Peyer's patch (tissue), 4 donors: ENCODE results near the gene LARGE2. TPM values are rescaled to one million over a fixed set of nuclear protein-coding genes. Genes with fewer than 3 reads are reported as not detected.
A peak's percentile ranks its signal among the peaks of the same experiment; 100 is the strongest.

Experiments
- DNase-seq, 3 donors: peaks; one replicate each; pipeline ENCODE4 v3.0.0-alpha.2; 2017 to 2019
- H3K27ac ChIP-seq, 4 donors: fragments of 200-600 bp; sonication (generic); one replicate each; pipeline ENCODE4 v1.5.1; 2016 to 2019
- H3K27me3 ChIP-seq, 2 donors: fragments of 200-600 bp; sonication (generic); one replicate each; pipeline ENCODE4 v1.5.1; 2019
- H3K36me3 ChIP-seq, 3 donors: fragments of 200-600 bp; sonication (generic); one replicate each; pipeline ENCODE4 v1.5.1; 2016 to 2019
- H3K4me1 ChIP-seq, 4 donors: fragments of 200-600 bp; sonication (generic); one replicate each; pipeline ENCODE4 v1.5.1; 2016 to 2019
- H3K4me3 ChIP-seq, 4 donors: fragments of 200-600 bp; sonication (generic); 1 replicate in 3 of 4; 2 replicates in 1 of 4; pipeline ENCODE4 v1.5.1; 2016 to 2019; ENCODE audit warnings: mild to moderate bottlenecking in 1 of 4
- H3K9me3 ChIP-seq, 4 donors: fragments of 200-600 bp; sonication (generic); one replicate each; pipeline ENCODE4 v1.5.1; 2016 to 2019; ENCODE audit warnings: mild to moderate bottlenecking in 1 of 4
- POLR2A ChIP-seq, 2 donors: fragments of 450-650 bp; IDR thresholded peaks; one replicate each; pipeline ENCODE4 v1.5.1; 2017; ENCODE audit warnings: antibody characterized with exemption in 2 of 2, mild to moderate bottlenecking in 2 of 2, moderate library complexity in 2 of 2
- total RNA-seq, 4 donors: library from RNA; depleted of rRNA; stranded (reverse); fragments of >200 nt; gene quantifications; one replicate each; pipeline ENCODE4 v1.1.0, GENCODE V29; 2016
- TF ChIP-seq, protein P1 (sequence below), 6 experiments: fragments of 450-650 bp in 4 of 6; fragments of 200-600 bp in 2 of 6; sonication (generic) in 1 of 6; IDR thresholded peaks; one replicate each; pipeline ENCODE4 v1.5.1; 2017 to 2019; ENCODE audit warnings: antibody characterized with exemption in 6 of 6, mild to moderate bottlenecking in 3 of 6, moderate library complexity in 1 of 6

The LARGE2 gene
- total RNA-seq, 4 donors from 2014 or later = 0.83 to 1.6 (median 1.2) TPM; not detected in 1

DNA sequence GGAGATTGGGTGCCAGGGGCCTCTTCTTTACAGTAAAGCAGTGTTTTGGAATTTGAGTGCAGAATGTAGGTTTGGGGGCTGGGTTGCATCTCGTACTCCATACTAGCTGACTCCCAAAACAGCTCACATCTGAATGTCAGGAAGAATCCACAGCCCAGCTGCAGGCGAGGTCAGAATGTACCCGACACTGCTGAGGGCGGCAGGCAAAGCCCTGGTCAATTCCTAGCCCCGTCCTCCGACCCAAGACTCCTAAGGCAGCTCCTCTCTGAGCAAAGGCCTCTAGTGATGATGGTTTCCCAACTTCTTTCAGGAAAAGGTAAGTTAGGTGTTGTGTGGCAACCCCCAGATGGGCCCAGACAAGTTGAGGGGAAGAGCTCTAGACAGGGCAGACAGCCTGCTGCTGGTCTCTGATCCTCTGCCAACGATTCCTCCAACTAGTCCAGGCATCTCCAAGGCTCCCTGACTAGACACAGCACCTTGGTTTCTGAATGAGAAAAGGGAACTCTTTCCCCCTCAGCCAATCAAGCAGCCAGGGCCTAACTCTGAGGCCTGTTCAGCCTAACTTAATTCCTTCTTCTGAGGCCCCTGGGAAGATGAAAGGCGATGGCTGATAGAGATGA, 8.6 kb downstream of the LARGE2 start:
- no peak overlapping the region for H3K4me3 ChIP-seq
- DNase-seq = no peak
- TF ChIP-seq, protein P1, sequence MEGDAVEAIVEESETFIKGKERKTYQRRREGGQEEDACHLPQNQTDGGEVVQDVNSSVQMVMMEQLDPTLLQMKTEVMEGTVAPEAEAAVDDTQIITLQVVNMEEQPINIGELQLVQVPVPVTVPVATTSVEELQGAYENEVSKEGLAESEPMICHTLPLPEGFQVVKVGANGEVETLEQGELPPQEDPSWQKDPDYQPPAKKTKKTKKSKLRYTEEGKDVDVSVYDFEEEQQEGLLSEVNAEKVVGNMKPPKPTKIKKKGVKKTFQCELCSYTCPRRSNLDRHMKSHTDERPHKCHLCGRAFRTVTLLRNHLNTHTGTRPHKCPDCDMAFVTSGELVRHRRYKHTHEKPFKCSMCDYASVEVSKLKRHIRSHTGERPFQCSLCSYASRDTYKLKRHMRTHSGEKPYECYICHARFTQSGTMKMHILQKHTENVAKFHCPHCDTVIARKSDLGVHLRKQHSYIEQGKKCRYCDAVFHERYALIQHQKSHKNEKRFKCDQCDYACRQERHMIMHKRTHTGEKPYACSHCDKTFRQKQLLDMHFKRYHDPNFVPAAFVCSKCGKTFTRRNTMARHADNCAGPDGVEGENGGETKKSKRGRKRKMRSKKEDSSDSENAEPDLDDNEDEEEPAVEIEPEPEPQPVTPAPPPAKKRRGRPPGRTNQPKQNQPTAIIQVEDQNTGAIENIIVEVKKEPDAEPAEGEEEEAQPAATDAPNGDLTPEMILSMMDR (IDR thresholded peaks at IDR 0.05) = no peak
- TF ChIP-seq POLR2A (IDR thresholded peaks at IDR 0.05) = no peak
- H3K27me3 ChIP-seq = no peaks in the 10 kb centered on the region
- peaks cover 0 to 27% (median 16%) of the 10 kb centered on the region in 4 donors for H3K4me1 ChIP-seq
- H3K9me3 ChIP-seq = no peaks in the 10 kb centered on the region
- H3K27ac ChIP-seq = peak overlapping the region in 2 of 4 donors; percentile 76 to 81
- peaks cover 0 to 33% (median 0%) of the 10 kb centered on the region in 3 donors for H3K36me3 ChIP-seq

DNA sequence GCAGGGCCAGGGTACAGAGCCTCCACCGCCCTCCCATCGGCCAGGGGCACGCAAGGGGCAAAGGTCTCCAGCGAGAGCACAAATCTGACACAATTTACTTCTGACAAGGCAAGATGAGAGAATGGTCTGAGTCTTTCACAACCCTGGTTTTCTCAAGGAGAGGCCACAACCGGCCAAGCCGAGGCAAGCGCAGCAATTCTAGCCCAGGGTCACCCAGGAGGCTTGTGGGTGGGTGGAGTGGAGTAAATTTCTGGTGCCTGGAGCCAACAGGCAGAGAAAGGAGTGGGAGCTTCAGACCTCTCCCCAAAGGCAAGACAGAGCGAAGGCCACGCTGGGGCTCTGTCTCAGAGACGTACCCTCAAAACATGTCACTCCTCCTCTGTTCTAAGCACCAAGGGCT, 9.3 kb downstream of the LARGE2 start:
- Histone ChIP-seq H3K9me3 (no peaks in the 10 kb centered on the region), H3K27ac (peak overlapping the region in 1 of 4 donors; percentile 81), H3K27me3 (no peaks in the 10 kb centered on the region), H3K36me3 (peaks cover 0 to 38% (median 0%) of the 10 kb centered on the region in 3 donors), H3K4me3 (peak overlapping the region in 1 of 4 donors; percentile 3), H3K4me1 (peaks cover 0 to 27% (median 16%) of the 10 kb centered on the region in 4 donors)
- DNase-seq = no peak
- TF ChIP-seq POLR2A (IDR thresholded peaks at IDR 0.05) = no peak
- TF ChIP-seq, protein P1 (IDR thresholded peaks at IDR 0.05) = no peak

DNA sequence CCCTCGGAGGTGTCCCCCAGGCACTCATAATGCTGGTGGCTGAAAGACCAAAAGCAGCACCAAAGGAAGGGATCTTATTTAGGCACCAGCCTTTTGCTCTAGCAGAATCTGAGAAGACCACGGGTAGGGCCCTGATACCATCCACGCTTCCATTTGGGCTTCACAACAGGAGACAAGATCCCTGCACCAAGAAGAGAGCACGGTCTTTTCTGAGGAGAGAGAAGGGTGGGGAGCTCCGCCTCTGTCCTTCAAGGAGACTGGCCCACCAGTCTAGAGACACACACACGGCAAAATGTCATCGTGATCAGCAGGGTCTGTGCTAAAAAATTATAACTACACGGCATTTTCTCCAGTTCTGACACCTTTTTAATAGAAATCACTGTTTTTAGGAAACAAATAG, 9.8 kb downstream of the LARGE2 start:
- TF ChIP-seq POLR2A (IDR thresholded peaks at IDR 0.05) = no peak
- TF ChIP-seq, protein P1 (IDR thresholded peaks at IDR 0.05) = no peak
- no peak for DNase-seq
- Histone ChIP-seq H3K9me3 (no peaks in the 10 kb centered on the region), H3K27me3 (no peaks in the 10 kb centered on the region), H3K36me3 (peaks cover 0 to 42% (median 0%) of the 10 kb centered on the region in 3 donors), H3K27ac (peak overlapping the region in 1 of 4 donors; percentile 81), H3K4me3 (no peak overlapping the region), H3K4me1 (peaks cover 0 to 27% (median 16%) of the 10 kb centered on the region in 4 donors)

DNA sequence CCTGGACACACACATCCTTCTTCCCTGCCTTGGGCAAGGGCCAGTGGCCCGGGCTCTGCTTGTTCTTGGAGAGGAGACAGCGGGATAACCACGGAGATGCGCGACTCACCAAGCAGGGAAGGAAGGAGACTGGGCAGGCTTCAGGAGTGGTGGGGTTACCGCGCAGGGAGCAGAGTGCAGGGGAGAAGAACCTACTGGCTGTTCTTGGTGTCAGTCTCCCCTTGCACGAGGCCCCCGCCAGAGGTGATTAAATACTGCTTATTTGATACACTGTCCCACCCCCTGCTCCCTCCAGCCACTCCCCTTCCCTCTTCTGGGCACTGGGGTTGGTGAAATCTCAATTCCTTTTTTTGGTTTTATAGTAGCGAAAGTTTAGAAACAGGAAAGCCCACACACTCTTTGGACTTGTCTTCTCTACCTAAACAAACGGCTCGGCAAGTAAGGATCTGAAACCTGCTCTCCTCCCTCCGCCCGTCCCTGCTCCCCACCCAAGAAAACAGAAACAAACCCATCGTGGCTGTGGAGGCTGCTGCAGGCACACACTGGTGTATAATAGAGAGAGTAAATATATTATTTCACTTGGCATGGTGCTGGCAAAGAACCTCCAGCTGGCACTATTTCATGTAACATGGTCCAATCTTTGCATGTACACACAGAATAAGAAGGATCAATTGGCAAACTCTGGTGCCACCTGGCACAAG, 10.8 kb downstream of the LARGE2 start:
- Histone ChIP-seq H3K36me3 (peaks cover 0 to 51% (median 0%) of the 10 kb centered on the region in 3 donors), H3K27me3 (no peaks in the 10 kb centered on the region), H3K4me3 (peak overlapping the region in 1 of 4 donors; percentile 10), H3K27ac (peak overlapping the region in 1 of 4 donors; percentile 57), H3K9me3 (no peaks in the 10 kb centered on the region), H3K4me1 (peaks cover 0 to 27% (median 16%) of the 10 kb centered on the region in 4 donors)
- DNase-seq = peak in 2 of 3 donors; percentile 73 to 74
- TF ChIP-seq POLR2A (IDR thresholded peaks at IDR 0.05) = no peak
- TF ChIP-seq, protein P1 (IDR thresholded peaks at IDR 0.05) = no peak

DNA sequence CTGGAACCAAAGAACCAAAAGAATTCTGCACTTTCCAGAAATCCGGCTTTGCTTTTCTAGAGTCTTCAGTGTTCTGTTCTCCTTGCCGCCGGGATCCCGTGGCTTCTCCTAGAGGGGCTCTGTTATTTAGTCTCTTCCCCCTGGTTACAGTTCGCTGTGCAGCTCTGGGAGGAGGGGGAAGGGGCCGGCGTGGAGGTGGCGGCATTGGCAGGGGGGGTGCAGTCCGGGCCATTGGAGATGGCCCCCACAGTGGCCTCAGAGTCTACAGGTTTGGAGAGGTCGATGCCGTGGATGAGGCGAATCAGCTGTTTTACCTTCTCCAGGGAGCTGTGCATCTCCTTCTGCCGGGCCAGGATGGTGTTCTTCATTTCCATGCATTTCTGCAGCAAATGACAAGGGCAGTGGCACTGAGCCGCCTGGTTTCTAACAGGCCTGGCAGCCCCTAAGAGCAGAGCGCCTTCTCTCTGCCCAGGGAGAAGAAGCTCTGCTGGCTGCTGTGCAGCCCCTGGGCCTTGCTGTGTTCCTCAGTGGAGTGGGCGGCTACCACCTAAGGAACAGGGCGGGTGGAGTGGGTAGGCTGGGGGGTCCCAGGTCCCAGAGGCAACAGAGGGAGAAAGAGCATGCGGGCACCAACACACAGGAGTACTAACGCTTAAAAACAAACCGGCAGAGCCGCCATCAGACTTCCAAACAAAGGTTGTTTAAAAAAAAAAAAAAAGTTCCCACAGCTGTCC, 11.6 kb downstream of the LARGE2 start:
- Histone ChIP-seq H3K4me1 (peaks cover 0 to 27% (median 16%) of the 10 kb centered on the region in 4 donors), H3K36me3 (peaks cover 0 to 53% (median 0%) of the 10 kb centered on the region in 3 donors), H3K27me3 (no peaks in the 10 kb centered on the region), H3K4me3 (no peak overlapping the region), H3K9me3 (no peaks in the 10 kb centered on the region), H3K27ac (peak overlapping the region in 1 of 4 donors; percentile 57)
- no peak for TF ChIP-seq POLR2A (IDR thresholded peaks at IDR 0.05)
- TF ChIP-seq, protein P1 (IDR thresholded peaks at IDR 0.05) = no peak
- DNase-seq = no peak
